Measurements from ENCODE around the gene C11orf71.

The C11orf71 gene

GRCh38 chr11:114358716-114359115, 41.6 kb downstream of the C11orf71 start:
- DNase-seq = no peak

- no peak for DNase-seq
These were observed 46.2 kb downstream of the C11orf71 start for GRCh38 chr11:114354076-114354475.

- DNase-seq = no peak
These were observed 46.9 kb downstream of the C11orf71 start for GRCh38 chr11:114353443-114353842.

GRCh38 chr11:114350022-114350421, 50.3 kb downstream of the C11orf71 start:
- DNase-seq = no peak

All from NCI-H1417 (cell line).